ENCODE results near the gene SPTBN4. TPM values are rescaled to one million over a fixed set of nuclear protein-coding genes. Genes with fewer than 3 reads are reported as not detected.
"Not testable (repeated sequence)": the region's sequence is repeated elsewhere in the genome, so short reads cannot be mapped to it uniquely, and the experiment has no call there.

The SPTBN4 gene
- total RNA-seq, 1 donor from 2014 or later, result 0.17 TPM

DNA sequence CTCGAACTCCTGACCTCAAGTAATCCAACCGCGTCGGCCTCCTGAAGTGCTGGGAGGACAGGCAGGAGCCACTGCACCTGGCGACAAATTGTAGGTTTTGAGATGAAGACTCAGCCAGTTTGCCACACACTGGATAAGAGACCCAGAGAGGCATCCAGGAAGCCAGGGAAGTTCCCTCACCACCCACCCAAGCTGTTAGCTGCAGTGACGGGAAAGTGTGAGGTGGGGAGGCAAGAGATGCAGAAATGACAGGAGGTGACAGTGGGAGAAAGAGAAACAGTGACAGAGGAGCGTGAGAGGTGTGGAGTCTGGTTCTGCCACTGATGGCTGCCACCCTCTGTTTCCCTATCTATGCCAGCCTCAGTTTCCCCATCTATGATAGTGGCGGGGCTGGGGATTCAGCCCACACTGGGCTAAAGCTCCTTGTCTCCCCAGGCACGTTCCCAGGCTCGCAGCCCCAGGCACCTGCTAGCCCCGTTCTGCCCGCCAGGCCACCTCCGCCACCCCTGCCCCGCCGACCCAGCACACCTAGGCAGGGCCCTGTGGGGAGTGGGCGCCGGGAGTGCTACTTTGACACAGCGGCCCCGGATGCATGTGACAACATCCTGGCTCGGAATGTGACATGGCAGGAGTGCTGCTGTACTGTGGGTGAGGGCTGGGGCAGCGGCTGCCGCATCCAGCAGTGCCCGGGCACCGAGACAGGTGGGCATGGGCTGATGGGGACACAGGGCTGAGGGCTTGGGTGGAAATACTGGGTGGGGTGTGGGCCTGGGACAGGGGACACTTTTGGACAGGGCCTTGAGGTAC is 155.4 kb downstream of the SPTBN4 start:
- DNase-seq, result no peak

DNA sequence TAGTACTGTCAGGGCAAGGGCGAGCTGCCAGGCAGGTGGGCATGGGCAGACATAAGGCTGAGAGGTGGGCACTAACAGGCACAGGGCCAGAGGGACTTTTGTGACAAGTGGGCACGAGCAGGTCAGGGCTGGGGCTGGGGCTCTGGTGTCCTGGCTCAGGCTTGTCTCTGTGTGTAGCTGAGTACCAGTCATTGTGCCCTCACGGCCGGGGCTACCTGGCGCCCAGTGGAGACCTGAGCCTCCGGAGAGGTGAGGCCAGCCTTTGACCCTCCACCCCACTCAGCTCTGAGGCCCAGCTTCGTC is 155.9 kb downstream of the SPTBN4 start:
- DNase-seq, result no peak

DNA sequence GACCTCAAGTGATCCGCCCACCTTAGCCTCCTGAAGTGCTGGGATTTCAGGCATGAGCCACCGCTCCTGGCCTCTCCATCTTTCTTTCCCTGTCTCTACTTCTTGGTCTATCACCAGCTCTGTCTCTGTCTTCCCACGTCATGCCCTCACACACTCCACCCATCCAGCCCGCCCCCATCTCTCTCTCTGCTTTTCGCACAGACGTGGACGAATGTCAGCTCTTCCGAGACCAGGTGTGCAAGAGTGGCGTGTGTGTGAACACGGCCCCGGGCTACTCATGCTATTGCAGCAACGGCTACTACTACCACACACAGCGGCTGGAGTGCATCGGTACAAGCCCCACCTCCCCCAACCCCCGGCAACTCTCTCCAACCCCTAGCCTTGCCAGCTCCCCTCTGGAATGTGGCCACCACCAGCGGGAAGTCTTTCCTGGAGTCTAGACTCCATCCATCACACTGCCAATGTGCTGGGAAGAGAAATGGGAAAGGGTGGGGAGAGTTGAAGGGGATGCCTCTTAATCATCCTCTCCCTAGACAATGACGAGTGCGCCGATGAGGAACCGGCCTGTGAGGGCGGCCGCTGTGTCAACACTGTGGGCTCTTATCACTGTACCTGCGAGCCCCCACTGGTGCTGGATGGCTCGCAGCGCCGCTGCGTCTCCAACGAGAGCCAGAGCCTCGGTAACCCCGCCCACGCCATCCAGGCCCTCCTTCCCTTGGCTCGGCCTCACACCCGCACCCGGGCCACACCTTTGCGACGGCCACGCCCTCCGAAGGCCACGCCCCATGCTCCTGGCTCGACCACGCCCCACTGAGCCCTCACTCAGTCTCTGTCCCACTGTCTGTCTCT is 156.8 kb downstream of the SPTBN4 start:
- DNase-seq, result no peak

DNA sequence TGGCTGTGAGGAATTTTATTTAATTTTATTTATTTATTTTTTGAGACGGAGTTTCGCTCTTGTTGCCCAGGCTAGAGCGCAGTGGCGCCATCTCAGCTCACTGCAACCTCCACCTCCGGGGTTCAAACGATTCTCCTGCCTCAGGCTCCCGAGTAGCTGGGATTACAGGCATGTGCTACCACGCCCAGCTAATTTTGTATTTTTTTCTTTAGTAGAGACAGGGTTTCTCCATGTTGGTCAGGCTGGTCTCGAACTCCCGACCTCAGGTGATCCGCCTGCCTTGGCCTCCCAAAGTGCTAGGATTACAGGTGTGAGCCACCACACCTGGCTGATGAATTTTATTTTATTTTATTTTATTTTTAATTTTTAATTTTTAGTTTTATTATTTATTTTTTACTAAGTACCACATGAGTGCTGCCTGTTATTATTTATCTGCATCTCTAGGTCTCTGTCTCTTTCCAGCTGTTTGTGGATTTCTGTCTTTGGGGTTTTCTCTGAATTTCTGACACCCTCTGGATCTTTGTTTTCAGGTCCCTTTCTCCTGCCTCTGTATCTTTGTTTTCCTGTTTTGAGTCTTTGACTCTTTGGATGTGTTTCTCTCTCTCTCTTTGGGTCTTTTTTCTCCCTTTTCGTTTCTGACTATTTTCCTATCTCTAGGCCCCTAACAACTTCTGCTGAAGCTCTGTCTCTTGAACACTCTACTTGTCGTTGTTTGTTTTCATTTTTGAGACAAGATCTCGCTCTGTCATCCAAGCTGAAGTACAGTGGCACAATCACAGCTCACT is 157.8 kb downstream of the SPTBN4 start:
- not testable (repeated sequence) for DNase-seq

DNA sequence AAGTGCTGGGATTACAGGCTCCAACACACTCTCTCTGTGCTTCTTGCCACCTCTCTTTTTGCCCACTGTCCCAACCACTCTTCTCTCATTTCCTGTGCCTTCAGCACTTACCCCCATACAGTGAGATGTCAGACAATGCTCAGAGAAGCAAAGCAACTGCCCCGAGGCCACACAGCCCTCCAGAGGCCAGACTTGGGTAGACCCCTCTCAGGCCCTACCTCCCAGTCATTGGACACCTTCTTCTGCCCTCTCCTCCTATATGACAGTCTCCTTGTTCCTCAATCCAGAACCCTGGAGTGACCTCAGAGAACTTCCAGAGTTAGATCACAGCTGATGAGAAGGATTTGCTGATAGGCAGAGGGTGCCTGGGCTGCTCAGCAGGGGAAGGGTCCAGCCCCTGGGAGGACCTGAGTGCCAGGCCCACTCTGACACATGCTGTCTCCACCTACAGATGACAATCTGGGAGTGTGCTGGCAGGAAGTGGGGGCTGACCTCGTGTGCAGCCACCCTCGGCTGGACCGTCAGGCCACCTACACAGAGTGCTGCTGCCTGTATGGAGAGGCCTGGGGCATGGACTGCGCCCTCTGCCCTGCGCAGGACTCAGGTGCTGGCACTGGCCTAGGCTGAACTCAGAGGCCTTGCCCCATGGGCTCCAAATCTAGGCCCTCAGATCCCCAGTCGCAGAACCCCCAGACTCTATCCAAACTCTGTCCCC is 158.8 kb downstream of the SPTBN4 start:
- no peak for DNase-seq

Other genes with a start within 250 kb of the SPTBN4 start
- gene TTC9B, start 248.6 kb upstream of the SPTBN4 start, total RNA-seq, result not detected in 2 replicates
- 0.09 and 0.34 TPM in 2 replicates for gene CCNP, start 240.3 kb upstream of the SPTBN4 start, total RNA-seq
- 37.3 and 45.8 TPM in 2 replicates for gene AKT2, start 181.7 kb upstream of the SPTBN4 start, total RNA-seq
- gene C19orf47, start 118.6 kb upstream of the SPTBN4 start, total RNA-seq, result 5.3 and 9.2 TPM in 2 replicates
- 173 and 228 TPM in 2 replicates for gene PLD3, start 118.3 kb upstream of the SPTBN4 start, total RNA-seq
- under 0.01 and 0.05 TPM in 2 replicates for gene HIPK4, start 76.8 kb upstream of the SPTBN4 start, total RNA-seq
- 1.7 and 2.1 TPM in 2 replicates for gene PRX, start 53.6 kb upstream of the SPTBN4 start, total RNA-seq
- 18.8 and 38.1 TPM in 2 replicates for gene SERTAD1, start 41.0 kb upstream of the SPTBN4 start, total RNA-seq
- 14.9 and 25.9 TPM in 2 replicates for gene SERTAD3, start 22.7 kb upstream of the SPTBN4 start, total RNA-seq
- 43.0 and 58.7 TPM in 2 replicates for gene BLVRB, start 1.3 kb upstream of the SPTBN4 start, total RNA-seq
- gene SHKBP1, start 109.9 kb downstream of the SPTBN4 start, total RNA-seq, result 27.7 and 67.0 TPM in 2 replicates
- gene LTBP4, start 134.4 kb downstream of the SPTBN4 start, total RNA-seq, result 16.8 and 25.2 TPM in 2 replicates
- 27.2 and 48.0 TPM in 2 replicates for gene NUMBL, start 223.7 kb downstream of the SPTBN4 start, total RNA-seq
- 31.8 and 38.8 TPM in 2 replicates for gene COQ8B, start 249.9 kb downstream of the SPTBN4 start, total RNA-seq

All from dermis blood vessel endothelial cell (primary cell).